SK-N-SH (cell line): Measurements from ENCODE around the gene MFAP3. TPM values are rescaled to one million over a fixed set of nuclear protein-coding genes. Genes with fewer than 3 reads are reported as not detected.

Experiments used
- CTCF ChIA-PET: fragments of 300-600, 350-600 bp; formaldehyde crosslinking; extraction: SDS; loops from one replicate; lab custom pipeline; 2021; lab: Yijun Ruan, JAX
- POLR2A ChIA-PET: fragments of 350-600 bp; sonication (Branson Sonifier 250); formaldehyde crosslinking; extraction: SDS; loops from one replicate; lab custom pipeline; 2020; ENCODE audit warnings: antibody characterized with exemption, inconsistent platforms; lab: Yijun Ruan, JAX
- DNase-seq: peaks from one replicate; pipeline ENCODE4 v3.0.0; 2012
- H2AFZ ChIP-seq: fragments of 200-600 bp; sonication (generic); 2 replicates; pipeline ENCODE4 v1.8.1; 2016; ENCODE audit warnings: antibody characterized with exemption, mild to moderate bottlenecking, low read depth
- H3F3A ChIP-seq: fragments of 200-600 bp; sonication (generic); replicated peaks from 2 replicates; pipeline ENCODE3; 2016; ENCODE audit warnings: antibody characterized with exemption, mild to moderate bottlenecking; ENCODE audit not compliant: insufficient read depth
- H3K27ac ChIP-seq, 2 experiments: fragments of 200-500 bp in 1 of 2; fragments of 200-600 bp in 1 of 2; sonication (Bioruptor generic) in 1 of 2; sonication (generic), shearing (Covaris generic) in 1 of 2; 2 replicates each; pipeline versions ENCODE4 v1.5.1 to v1.6.1; 2014 to 2016; ENCODE audit warnings: low read depth in 2 of 2, inconsistent platforms in 1 of 2, low read length in 1 of 2, mild to moderate bottlenecking in 1 of 2, mixed read lengths in 1 of 2
- H3K27me3 ChIP-seq: fragments of 200-600 bp; sonication (generic), shearing (Covaris generic); 2 replicates; pipeline ENCODE4 v1.6.1; 2016; ENCODE audit warnings: mixed run types; ENCODE audit not compliant: insufficient read depth
- H3K36me3 ChIP-seq, 2 experiments: fragments of 200-500 bp in 1 of 2; fragments of 200-600 bp in 1 of 2; sonication (Bioruptor generic) in 1 of 2; sonication (generic) in 1 of 2; replicated peaks in 1 of 2; 2 replicates each; pipeline versions ENCODE3 to v1.5.1; 2014 to 2016; ENCODE audit warnings: low read length in 1 of 2, mild to moderate bottlenecking in 1 of 2; ENCODE audit not compliant: insufficient read depth in 2 of 2, control insufficient read depth in 1 of 2
- H3K4me1 ChIP-seq, 2 experiments: fragments of 200-500 bp in 1 of 2; fragments of 200-600 bp in 1 of 2; sonication (Bioruptor generic) in 1 of 2; sonication (generic), shearing (Covaris generic) in 1 of 2; 2 replicates each; pipeline versions ENCODE4 v1.5.1 to v1.6.1; 2014 to 2016; ENCODE audit warnings: low read depth in 1 of 2, low read length in 1 of 2, mixed run types in 1 of 2; ENCODE audit not compliant: insufficient read depth in 2 of 2, control insufficient read depth in 1 of 2
- H3K4me2 ChIP-seq: fragments of 200-600 bp; sonication (generic), shearing (Covaris generic); 2 replicates; pipeline ENCODE4 v1.6.1; 2017; ENCODE audit warnings: mixed run types
- H3K4me3 ChIP-seq, 2 experiments: fragments of 200-500 bp in 1 of 2; fragments of 200-600 bp in 1 of 2; sonication (Bioruptor generic) in 1 of 2; sonication (generic), shearing (Covaris generic) in 1 of 2; 2 replicates each; pipeline versions ENCODE4 v1.5.1 to v1.8.1; 2014 to 2016; ENCODE audit warnings: low read depth in 2 of 2, inconsistent platforms in 1 of 2, low read length in 1 of 2, mild to moderate bottlenecking in 1 of 2, mixed read lengths in 1 of 2, moderate library complexity in 1 of 2
- H3K79me2 ChIP-seq: fragments of 200-600 bp; sonication (generic); 2 replicates; pipeline ENCODE4 v1.8.1; 2017; ENCODE audit warnings: mild to moderate bottlenecking; ENCODE audit not compliant: insufficient read depth
- H3K9ac ChIP-seq: fragments of 200-600 bp; sonication (generic); 2 replicates; pipeline ENCODE4 v1.6.1; 2017; ENCODE audit warnings: mixed run types
- H3K9me2 ChIP-seq: fragments of 200-600 bp; sonication (generic); 2 replicates; pipeline ENCODE4 v1.6.1; 2017; ENCODE audit warnings: mixed run types
- H3K9me3 ChIP-seq: fragments of 200-600 bp; sonication (generic); 2 replicates; pipeline ENCODE4 v1.6.1; 2017; ENCODE audit warnings: mixed run types, mild to moderate bottlenecking, moderate library complexity
- H4K20me1 ChIP-seq: fragments of 200-600 bp; sonication (generic); 2 replicates; pipeline ENCODE4 v1.6.1; 2017; ENCODE audit warnings: mild to moderate bottlenecking, mixed run types; ENCODE audit not compliant: insufficient read depth
- CTCF ChIP-seq: fragments of 200-600 bp; sonication (generic); IDR thresholded peaks from 2 replicates; pipeline ENCODE4 v1.6.1; 2017; ENCODE audit warnings: antibody characterized with exemption, mild to moderate bottlenecking, moderate library complexity
- ELF1 ChIP-seq: IDR thresholded peaks from 2 replicates; pipeline ENCODE4 v1.4.0; 2012
- EP300 ChIP-seq, 2 experiments: IDR thresholded peaks; 2 replicates each; pipeline versions ENCODE4 v1.4.0 to v1.6.1; 2012; ENCODE audit warnings: borderline replicate concordance in 1 of 2, low read depth in 1 of 2, low read length in 1 of 2
- FOXJ3 ChIP-seq: sonication (generic); formaldehyde crosslinking; IDR thresholded peaks from 2 replicates; pipeline ENCODE4 v1.5.1; 2020; ENCODE audit warnings: mild to moderate bottlenecking, missing genetic modification reagents
- GATA2 ChIP-seq: sonication (generic); formaldehyde crosslinking; IDR thresholded peaks from 2 replicates; pipeline ENCODE4 v1.5.0; 2020; ENCODE audit warnings: mild to moderate bottlenecking, missing genetic modification reagents
- IRF3 ChIP-seq: fragments of 150-350 bp; IDR thresholded peaks from 2 replicates; pipeline ENCODE4 v1.6.1; 2016; ENCODE audit warnings: mild to moderate bottlenecking, low read depth, low read length
- JUND ChIP-seq: IDR thresholded peaks from 2 replicates; pipeline ENCODE4 v1.4.0; 2012
- MEF2A ChIP-seq: IDR thresholded peaks from 2 replicates; pipeline ENCODE4 v1.4.0; 2012; ENCODE audit warnings: low read depth, borderline replicate concordance
- MXI1 ChIP-seq: IDR thresholded peaks from 2 replicates; pipeline ENCODE4 v1.6.1; 2012; ENCODE audit warnings: mild to moderate bottlenecking, low read depth, low read length, improper control_type of control experiment
- NFIC ChIP-seq: IDR thresholded peaks from 2 replicates; pipeline ENCODE4 v1.4.0; 2012; ENCODE audit warnings: borderline replicate concordance
- NRF1 ChIP-seq: IDR thresholded peaks from 2 replicates; pipeline ENCODE4 v1.6.1; 2012; ENCODE audit warnings: low read depth, mild to moderate bottlenecking, low read length
- RAD21 ChIP-seq: IDR thresholded peaks from 2 replicates; pipeline ENCODE4 v1.6.1; 2012; ENCODE audit warnings: mild to moderate bottlenecking, low read length
- RCOR1 ChIP-seq: fragments of 150-350 bp; IDR thresholded peaks from 2 replicates; pipeline ENCODE4 v1.6.1; 2017; ENCODE audit warnings: antibody characterized with exemption, low read length
- RFX5 ChIP-seq: IDR thresholded peaks from 2 replicates; pipeline ENCODE4 v1.6.1; 2012; ENCODE audit warnings: mild to moderate bottlenecking, improper control_type of control experiment, low read length
- RXRA ChIP-seq: IDR thresholded peaks from 2 replicates; pipeline ENCODE4 v1.4.0; 2012; ENCODE audit warnings: low read depth, mild to moderate bottlenecking, borderline replicate concordance
- TCF12 ChIP-seq: IDR thresholded peaks from 2 replicates; pipeline ENCODE4 v1.4.0; 2012
- TEAD4 ChIP-seq: IDR thresholded peaks from 2 replicates; pipeline ENCODE4 v1.4.0; 2012; ENCODE audit warnings: mild to moderate bottlenecking, borderline replicate concordance; ENCODE audit not compliant: insufficient read depth
- WGBS: methylation state at CpG from one replicate; pipeline ENCODE4 v1.1.6; 2017; ENCODE audit warnings: low lambda C conversion rate; 5-methylcytosine and 5-hydroxymethylcytosine counted together
- polyA plus RNA-seq, 3 experiments: library from polyadenylated mRNA; depleted of rRNA; stranded (reverse); fragments of >200 nt; gene quantifications; 2 replicates each; pipeline ENCODE4 v1.2.3, GENCODE V29; 2012
- TF ChIP-seq, protein P1 (sequence below): IDR thresholded peaks from 2 replicates; pipeline ENCODE4; 2012
- TF ChIP-seq, protein P2 (sequence below): IDR thresholded peaks from 2 replicates; pipeline ENCODE4 v1.4.0; 2012; ENCODE audit warnings: low read depth

The MFAP3 gene
- polyA plus RNA-seq, 1 of the 3 experiments (the other 2 are of a cell fraction), result 16.0 TPM

DNA sequence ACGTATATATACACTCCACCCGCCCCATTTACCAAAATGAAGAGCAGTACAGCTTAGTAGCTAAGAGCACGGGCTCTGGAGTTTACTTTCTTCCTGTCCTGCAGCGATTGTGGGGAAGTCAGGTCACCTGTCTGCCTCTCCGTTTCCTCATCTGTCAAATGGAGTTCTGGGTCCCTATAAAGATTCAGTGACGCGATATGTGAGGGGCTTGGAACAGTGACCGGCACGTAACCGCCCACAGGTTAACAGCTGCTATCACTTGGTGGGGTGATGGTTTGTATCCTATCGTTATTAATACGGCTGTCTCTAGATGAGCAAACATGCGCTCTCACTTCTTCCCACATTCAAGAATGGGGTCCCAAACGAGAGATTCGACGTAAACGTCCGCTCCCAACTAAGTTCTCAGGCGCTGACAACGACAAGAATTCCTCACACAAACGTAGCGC lies 483 bp upstream of the MFAP3 start:
- Histone ChIP-seq H3K27ac (peak overlapping the region; percentile 73 to 91; a peak in 3 of 4 replicates), H3K9me2 (no peaks in the 10 kb centered on the region), H3K36me3 (peaks cover 5 to 27% of the 10 kb centered on the region in 2 experiments), H3K4me2 (peak overlapping the region; percentile 80), H3F3A (no peaks in the 10 kb centered on the region), H3K9ac (peak overlapping the region; percentile 66), H3K4me3 (peak overlapping the region; percentile 97 to 99), H3K79me2 (peaks cover 64% of the 10 kb centered on the region), H3K4me1 (peaks cover 0 to 8% of the 10 kb centered on the region in 2 experiments; a peak in 2 of 4 replicates), H3K27me3 (no peaks in the 10 kb centered on the region), H2AFZ (peak overlapping the region; percentile 97), H3K9me3 (no peaks in the 10 kb centered on the region), H4K20me1 (no peaks in the 10 kb centered on the region)
- 0% methylated on average over 16 of the region's 22 CpGs for WGBS
- CTCF ChIA-PET, result interaction anchor here (1.1 to 2.0 kb wide), 3 partner anchors 34 to 64 kb away, joined by 3 to 10 read pairs (median 3); no protein-coding TSS in a partner anchor
- no peak for TF ChIP-seq TCF12
- no peak for TF ChIP-seq MEF2A
- TF ChIP-seq MXI1, result no peak
- TF ChIP-seq GATA2 (CRISPR knock-in tag), result no peak; the same call in 1 of the 2 replicates
- no peak for TF ChIP-seq CTCF
- no peak for TF ChIP-seq NFIC
- TF ChIP-seq TEAD4, result no peak
- no peak for TF ChIP-seq ELF1
- TF ChIP-seq FOXJ3, result no peak; the same call in 1 of the 2 replicates
- no peak for TF ChIP-seq RXRA
- TF ChIP-seq JUND, result no peak
- TF ChIP-seq RAD21, result no peak
- TF ChIP-seq, protein P1, sequence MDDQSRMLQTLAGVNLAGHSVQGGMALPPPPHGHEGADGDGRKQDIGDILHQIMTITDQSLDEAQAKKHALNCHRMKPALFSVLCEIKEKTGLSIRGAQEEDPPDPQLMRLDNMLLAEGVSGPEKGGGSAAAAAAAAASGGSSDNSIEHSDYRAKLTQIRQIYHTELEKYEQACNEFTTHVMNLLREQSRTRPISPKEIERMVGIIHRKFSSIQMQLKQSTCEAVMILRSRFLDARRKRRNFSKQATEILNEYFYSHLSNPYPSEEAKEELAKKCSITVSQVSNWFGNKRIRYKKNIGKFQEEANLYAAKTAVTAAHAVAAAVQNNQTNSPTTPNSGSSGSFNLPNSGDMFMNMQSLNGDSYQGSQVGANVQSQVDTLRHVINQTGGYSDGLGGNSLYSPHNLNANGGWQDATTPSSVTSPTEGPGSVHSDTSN, result no peak
- TF ChIP-seq RFX5, result no peak
- no peak for TF ChIP-seq RCOR1
- no peak for TF ChIP-seq EP300 (IDR thresholded peaks at IDR 0.05; ENCODE audit: borderline replicate concordance in 1 of 2, low read depth in 1 of 2, low read length in 1 of 2)
- no peak for TF ChIP-seq NRF1
- TF ChIP-seq IRF3, result no peak
- TF ChIP-seq, protein P2, sequence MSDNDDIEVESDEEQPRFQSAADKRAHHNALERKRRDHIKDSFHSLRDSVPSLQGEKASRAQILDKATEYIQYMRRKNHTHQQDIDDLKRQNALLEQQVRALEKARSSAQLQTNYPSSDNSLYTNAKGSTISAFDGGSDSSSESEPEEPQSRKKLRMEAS, result no peak
- DNase-seq, result peak; percentile 50
- POLR2A ChIA-PET, result interaction anchor here (1.0 to 1.1 kb wide), 3 partner anchors 11 to 152 kb away, joined by 3 to 5 read pairs (median 4); partner anchors contain the start of gene GALNT10
